Myocyte (in vitro differentiated cells): ENCODE measurements around the gene INKA1. TPM values are rescaled to one million over a fixed set of nuclear protein-coding genes. Genes with fewer than 3 reads are reported as not detected.
"Not testable (repeated sequence)": the region's sequence is repeated elsewhere in the genome, so short reads cannot be mapped to it uniquely, and the experiment has no call there.

Source experiments
- DNase-seq: peaks from one replicate; pipeline ENCODE4 v3.0.0-alpha.2; 2012; ENCODE audit warnings: low read depth
- polyA plus RNA-seq: library from polyadenylated mRNA; unstranded; fragments of >200 nt; gene quantifications from one replicate; pipeline ENCODE4 v1.2.1, GENCODE V29; 2012; ENCODE audit warnings: missing spikeins
- total RNA-seq: library from RNA; depleted of rRNA; stranded (reverse); fragments of >200 nt; gene quantifications from 2 replicates; pipeline ENCODE4 v1.2.3, GENCODE V29; 2014

INKA1 gene
- 1.8 and 4.3 TPM in 2 replicates for total RNA-seq
- polyA plus RNA-seq, result 3.1 TPM

GRCh38 chr3:49802719-49803464, at the start of gene INKA1:
INKA1 (plus strand) TSS chr3:49803261; CDS start chr3:49803393, 132 bp downstream.
- DNase-seq, result peak; percentile 88

DNA sequence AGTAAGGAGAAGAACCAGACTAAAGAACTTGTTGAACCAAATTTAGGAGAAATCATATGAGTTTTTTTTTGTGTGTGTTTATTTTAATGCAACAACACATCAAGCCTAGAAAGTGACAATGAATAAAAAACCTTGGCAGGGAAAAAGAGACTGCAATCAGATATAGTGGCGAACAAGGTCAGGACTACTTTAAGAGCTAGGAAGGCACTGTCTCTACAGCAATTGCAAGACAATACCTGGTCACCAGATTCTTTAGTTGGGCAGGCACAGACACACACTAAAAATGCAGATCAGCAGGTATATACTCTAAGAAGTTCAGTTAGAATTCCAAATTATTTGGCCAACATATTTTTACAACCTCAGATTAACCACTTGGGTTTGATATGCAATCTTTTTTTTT, 48.5 kb upstream of the INKA1 start:
- no peak for DNase-seq

- DNase-seq, result no peak
Measured at GRCh38 chr3:49756036-49756435, 47.0 kb upstream of the INKA1 start.

DNA sequence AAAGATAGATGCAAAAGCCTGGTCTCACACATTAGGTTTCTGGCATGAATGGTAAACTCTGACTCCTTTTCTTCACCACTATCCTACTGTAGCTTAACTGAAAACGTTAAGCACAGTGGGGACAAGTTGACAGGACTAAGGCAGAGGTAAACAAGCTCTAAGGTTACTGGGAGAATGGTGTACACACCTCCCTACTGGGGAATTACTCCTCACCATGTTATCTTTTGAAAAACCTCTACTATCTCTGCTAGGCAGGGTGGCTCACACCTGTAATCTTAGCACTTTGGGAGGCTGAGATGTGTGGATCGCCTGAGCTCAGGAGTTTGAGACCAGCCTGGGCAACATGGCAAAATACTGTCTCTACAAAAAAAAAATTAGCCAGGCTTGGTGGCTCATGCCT, 45.9 kb upstream of the INKA1 start:
- DNase-seq, result no peak

- no peak for DNase-seq
Measured at GRCh38 chr3:49759226-49759625, 43.8 kb upstream of the INKA1 start.

- no peak for DNase-seq
Measured at GRCh38 chr3:49761661-49762060, 41.4 kb upstream of the INKA1 start.

- DNase-seq, result no peak
Measured at GRCh38 chr3:49763981-49764380, 39.1 kb upstream of the INKA1 start.

DNA sequence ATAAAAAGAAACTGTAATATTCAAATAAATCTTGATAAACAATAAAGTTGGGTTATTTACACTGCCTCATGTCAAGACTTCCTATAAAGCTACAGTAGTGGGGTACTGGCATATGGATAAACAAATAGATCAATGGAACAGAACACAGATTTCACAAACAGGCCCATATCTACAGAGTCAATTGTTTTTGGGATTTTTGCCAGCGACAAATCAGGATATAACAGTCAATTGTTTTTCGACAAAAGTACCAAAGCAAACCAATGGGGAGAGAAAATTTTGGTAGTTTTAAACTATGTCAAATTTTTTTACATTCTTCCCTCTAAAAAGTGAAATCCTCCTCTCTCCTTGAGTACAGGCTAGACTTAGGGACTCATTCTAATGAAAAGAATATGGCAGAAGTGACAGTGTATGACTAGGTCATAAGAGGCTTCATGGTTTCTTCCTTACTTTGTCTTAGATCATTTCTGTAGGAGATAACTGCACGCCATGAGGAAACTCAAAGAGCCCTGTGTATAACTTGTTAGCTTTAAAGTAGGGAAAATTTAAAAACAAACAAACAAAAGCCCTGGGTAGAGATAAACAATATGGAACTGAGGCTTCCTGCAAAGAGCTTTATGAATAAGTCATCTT, 33.7 kb upstream of the INKA1 start:
- no peak for DNase-seq

DNA sequence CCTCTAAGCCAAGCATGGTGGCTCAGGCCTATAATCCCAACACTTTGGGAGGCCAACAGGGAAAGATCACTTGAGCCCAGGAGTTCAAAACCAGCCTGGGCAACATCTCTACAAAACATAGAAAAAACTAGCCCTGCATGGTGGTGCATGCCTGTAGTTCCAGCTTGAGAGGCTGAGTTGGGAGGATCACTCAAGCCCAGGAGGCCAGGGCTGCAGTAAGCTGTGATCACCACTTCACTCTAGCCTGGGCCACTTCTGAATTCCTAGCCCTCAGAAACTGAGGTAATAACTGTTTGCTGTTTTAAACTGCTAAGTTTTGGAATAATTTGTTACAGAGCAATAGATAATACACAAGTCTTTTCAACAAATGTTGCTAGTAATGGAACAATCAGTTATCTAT, 33.1 kb upstream of the INKA1 start:
- DNase-seq, result no peak

- no peak for DNase-seq
Measured at GRCh38 chr3:49771340-49771938, 31.6 kb upstream of the INKA1 start.

DNA sequence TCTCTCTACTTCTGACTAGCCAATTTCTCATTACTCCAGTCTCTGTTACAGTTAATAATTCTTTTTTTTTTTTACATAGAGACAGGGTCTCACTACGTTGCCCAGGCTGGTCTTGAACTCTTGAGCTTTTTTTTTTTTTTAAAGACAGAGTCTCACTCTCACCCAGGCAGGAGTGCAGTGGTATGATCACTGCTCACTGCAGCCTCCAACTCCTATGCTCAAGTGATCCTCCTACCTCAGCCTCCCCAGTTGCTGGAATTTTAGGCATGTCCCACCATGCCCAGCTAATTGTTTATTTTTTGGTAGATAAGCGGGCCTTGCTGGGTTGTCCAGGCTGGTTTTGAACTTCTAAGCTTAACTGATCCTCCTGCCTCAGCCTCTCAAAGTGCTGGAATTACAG, 30.4 kb upstream of the INKA1 start:
- no peak for DNase-seq

- DNase-seq, result peak; percentile 25
Measured at GRCh38 chr3:49775538-49775937, 27.5 kb upstream of the INKA1 start.

- not testable (repeated sequence) for DNase-seq
Measured at GRCh38 chr3:49776101-49776500, 27.0 kb upstream of the INKA1 start.

GRCh38 chr3:49779358-49780079, 23.5 kb upstream of the INKA1 start:
- DNase-seq, result no peak

DNA sequence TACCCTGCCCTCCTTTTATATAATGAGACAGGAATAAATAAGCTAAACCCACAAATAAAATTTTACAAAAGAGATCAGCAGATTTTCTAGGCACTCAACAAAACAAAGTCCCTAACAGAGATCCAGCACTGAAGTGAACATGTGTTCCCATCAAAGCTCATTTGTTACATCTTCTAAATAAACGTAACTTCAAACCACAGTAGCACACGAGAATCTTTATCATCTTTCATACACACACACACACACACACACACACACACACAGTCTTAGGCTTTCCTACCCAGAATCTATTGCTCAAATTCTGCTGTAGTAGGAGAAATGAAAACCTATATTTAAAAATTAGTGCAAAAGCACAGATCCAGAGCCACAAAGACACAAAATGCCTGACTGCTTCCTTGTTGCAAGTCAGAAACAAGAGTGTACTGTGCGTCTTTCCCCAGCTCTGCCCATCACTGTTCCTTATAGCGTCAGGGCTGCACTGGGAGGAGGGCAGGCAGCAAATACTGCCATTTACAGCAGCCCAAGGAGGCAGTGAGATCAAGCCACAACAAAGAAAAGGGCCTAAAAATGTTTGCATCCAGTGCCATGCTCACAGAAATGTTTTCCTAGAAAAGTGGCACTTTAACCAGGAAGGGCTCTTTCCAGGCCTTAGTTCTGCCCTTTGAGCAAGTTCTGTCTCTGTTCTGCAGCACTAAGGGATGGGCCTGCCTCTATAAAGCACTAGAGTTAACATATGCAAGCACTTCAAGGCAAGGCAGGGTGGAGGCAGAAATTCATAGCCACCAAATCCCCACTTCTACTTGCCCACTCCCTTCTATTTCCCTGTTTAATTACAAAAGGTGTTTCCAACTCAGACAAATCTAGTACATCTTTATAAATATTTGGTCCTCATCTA, 22.7 kb upstream of the INKA1 start:
- no peak for DNase-seq

DNA sequence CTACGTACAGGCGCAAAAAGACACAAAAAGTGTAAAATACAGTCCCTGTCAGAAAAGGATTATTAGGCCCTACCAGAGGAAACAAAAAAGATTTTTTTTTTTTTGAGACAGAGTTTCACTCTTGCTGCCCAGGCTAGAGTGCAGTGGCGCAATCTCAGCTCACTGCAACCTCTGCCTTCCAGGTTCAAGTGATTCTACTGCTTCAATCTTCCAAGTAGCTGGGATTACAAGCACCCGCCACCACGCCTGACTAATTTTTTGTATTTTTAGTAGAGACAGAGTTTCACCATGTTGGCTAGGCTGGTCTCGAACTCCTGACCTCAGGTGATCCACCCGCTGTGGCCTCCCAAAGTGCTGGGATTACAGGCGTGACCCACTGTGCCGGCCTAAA, 22.1 kb upstream of the INKA1 start:
- not testable (repeated sequence) for DNase-seq

- DNase-seq, result no peak
Measured at GRCh38 chr3:49781415-49782199, 21.5 kb upstream of the INKA1 start.

GRCh38 chr3:49782277-49782676, 20.8 kb upstream of the INKA1 start:
- not testable (repeated sequence) for DNase-seq

GRCh38 chr3:49785565-49786356, 17.3 kb upstream of the INKA1 start:
- peak; percentile 40 for DNase-seq
